Neuronal stem cell (in vitro differentiated cells): Measurements from ENCODE around the gene TMEM204.
A peak's percentile ranks its signal among the peaks of the same experiment; 100 is the strongest.

Experiments
- DNase-seq: peaks from one replicate; pipeline ENCODE4 v3.0.0-alpha.2; 2013; ENCODE audit warnings: low spot score
- H2AFZ ChIP-seq: one replicate; pipeline ENCODE4 v1.6.1; 2013; ENCODE audit warnings: mild to moderate bottlenecking, low read length, inconsistent platforms
- H2AK5ac ChIP-seq: 2 replicates; pipeline ENCODE4 v1.6.1; 2013; ENCODE audit warnings: low read depth, mild to moderate bottlenecking, inconsistent platforms, low read length, moderate library complexity, mixed read lengths
- H2BK120ac ChIP-seq: 2 replicates; pipeline ENCODE4 v1.6.1; 2013; ENCODE audit warnings: low read depth, mild to moderate bottlenecking, inconsistent platforms, low read length, moderate library complexity, mixed read lengths
- H2BK12ac ChIP-seq: one replicate; pipeline ENCODE4 v1.6.1; 2013; ENCODE audit warnings: low read length, inconsistent platforms
- H2BK15ac ChIP-seq: 2 replicates; pipeline ENCODE4 v1.6.1; 2013; ENCODE audit warnings: mild to moderate bottlenecking, low read length, inconsistent platforms, mixed read lengths
- H2BK5ac ChIP-seq: one replicate; pipeline ENCODE4 v1.6.1; 2013; ENCODE audit warnings: inconsistent platforms, mild to moderate bottlenecking, low read length, moderate library complexity
- H3K14ac ChIP-seq: one replicate; pipeline ENCODE4 v1.6.1; 2013; ENCODE audit warnings: low read length, inconsistent platforms
- H3K18ac ChIP-seq: 2 replicates; pipeline ENCODE4 v1.6.1; 2013; ENCODE audit warnings: low read length, inconsistent platforms
- H3K23ac ChIP-seq: 2 replicates; pipeline ENCODE4 v1.6.1; 2013; ENCODE audit warnings: low read depth, mild to moderate bottlenecking, mixed read lengths, low read length, inconsistent platforms; ENCODE audit not compliant: poor library complexity
- H3K27ac ChIP-seq: replicated peaks from 3 replicates; pipeline ENCODE4 v1.5.1; 2013; ENCODE audit warnings: low read length, inconsistent platforms
- H3K27me3 ChIP-seq, 3 experiments: 2 replicates each; pipeline ENCODE4 v1.6.1; 2013; ENCODE audit warnings: low read length in 3 of 3, mild to moderate bottlenecking in 2 of 3, inconsistent platforms in 1 of 3, low read depth in 1 of 3, mixed read lengths in 1 of 3, moderate library complexity in 1 of 3; ENCODE audit not compliant: control insufficient read depth in 3 of 3, insufficient read depth in 3 of 3
- H3K36me3 ChIP-seq, 2 donors: replicated peaks in 1 of 2; 2 replicates each; pipeline ENCODE4 v1.6.1; 2013; ENCODE audit warnings: low read length in 2 of 2; ENCODE audit not compliant: control insufficient read depth in 2 of 2, insufficient read depth in 2 of 2
- H3K4ac ChIP-seq: 2 replicates; pipeline ENCODE4 v1.6.1; 2013; ENCODE audit warnings: inconsistent platforms, mild to moderate bottlenecking, low read length, moderate library complexity
- H3K4me1 ChIP-seq, 2 donors: 1 replicate in 1 of 2; 2 replicates in 1 of 2; pipeline ENCODE4 v1.6.1; 2013; ENCODE audit warnings: low read length in 2 of 2, low read depth in 1 of 2; ENCODE audit not compliant: control insufficient read depth in 2 of 2, insufficient read depth in 1 of 2
- H3K4me2 ChIP-seq: one replicate; pipeline ENCODE4 v1.6.1; 2013; ENCODE audit warnings: mild to moderate bottlenecking, low read length, inconsistent platforms; ENCODE audit not compliant: insufficient read depth, poor library complexity, severe bottlenecking
- H3K4me3 ChIP-seq, 2 donors: 2 replicates each; pipeline ENCODE4 v1.5.1; 2013; ENCODE audit warnings: low read length in 2 of 2, mild to moderate bottlenecking in 2 of 2, inconsistent platforms in 1 of 2, moderate library complexity in 1 of 2
- H3K79me1 ChIP-seq: one replicate; pipeline ENCODE4 v1.6.1; 2013; ENCODE audit warnings: low read depth, mild to moderate bottlenecking, inconsistent platforms, low read length, moderate library complexity
- H3K9ac ChIP-seq: one replicate; pipeline ENCODE4 v1.6.1; 2013; ENCODE audit warnings: mild to moderate bottlenecking, low read depth, low read length, inconsistent platforms; ENCODE audit not compliant: poor library complexity
- H3K9me3 ChIP-seq, 2 donors: replicated peaks in 1 of 2; 2 replicates each; pipeline versions ENCODE3 to v1.6.1; 2013; ENCODE audit warnings: low read length in 2 of 2, mild to moderate bottlenecking in 2 of 2, inconsistent platforms in 1 of 2, low read depth in 1 of 2, mixed read lengths in 1 of 2, moderate library complexity in 1 of 2; ENCODE audit not compliant: control insufficient read depth in 2 of 2, insufficient read depth in 1 of 2
- H4K8ac ChIP-seq: one replicate; pipeline ENCODE4 v1.6.1; 2013; ENCODE audit warnings: low read depth, mild to moderate bottlenecking, inconsistent platforms, low read length, moderate library complexity
- H4K91ac ChIP-seq: one replicate; pipeline ENCODE4 v1.6.1; 2013; ENCODE audit warnings: low read length, low read depth, mild to moderate bottlenecking, inconsistent platforms; ENCODE audit not compliant: poor library complexity
- WGBS, 2 donors: extraction: QIAGEN DNeasy Blood & Tissue Kit; methylation state at CpG; one replicate each; pipeline ENCODE4 v1.1.7; 2013; ENCODE audit warnings: missing lambda C conversion rate in 2 of 2, mixed read lengths in 1 of 2; ENCODE audit not compliant: insufficient read length in 2 of 2, insufficient replicate concordance in 1 of 2; ENCODE audit errors: extremely low coverage in 2 of 2; 5-methylcytosine and 5-hydroxymethylcytosine counted together

Gene TMEM204

GRCh38 chr16:1491327-1491726 lies 42.1 kb upstream of the TMEM204 start:
- Histone ChIP-seq H3K9me3 (no peaks in the 10 kb centered on the region), H2AFZ (peak overlapping the region; percentile 65), H3K27ac (no peak overlapping the region), H3K36me3 (peaks cover 15 to 24% of the 10 kb centered on the region in 2 donors), H3K4me3 (no peak overlapping the region), H2BK12ac (peak overlapping the region; percentile 0), H2BK5ac (no peak overlapping the region), H3K23ac (no peak overlapping the region), H3K18ac (no peak overlapping the region), H2AK5ac (no peak overlapping the region), H2BK120ac (no peak overlapping the region), H2BK15ac (peak overlapping the region; percentile 2), H3K27me3 (no peaks in the 10 kb centered on the region), H4K8ac (no peak overlapping the region), H4K91ac (no peak overlapping the region), H3K14ac (no peak overlapping the region), H3K4me2 (no peak overlapping the region), H3K79me1 (peaks cover 19% of the 10 kb centered on the region), H3K4me1 (peaks cover 10 to 11% of the 10 kb centered on the region in 2 donors), H3K9ac (no peak overlapping the region), H3K4ac (no peak overlapping the region)
- no CpG with 5 or more reads among the region's 12 CpGs for WGBS, 2 donors
- no peak for DNase-seq

- WGBS, 2 donors = no CpG with 5 or more reads among the region's 23 CpGs
- no peak overlapping the region for H4K91ac ChIP-seq
- peaks cover 22 to 34% of the 10 kb centered on the region in 2 donors for H3K36me3 ChIP-seq
- H2AK5ac ChIP-seq = peak overlapping the region; percentile 9
- H3K79me1 ChIP-seq = peaks cover 19% of the 10 kb centered on the region
- no peak overlapping the region for H2BK5ac ChIP-seq
- peak overlapping the region; percentile 78 for H3K4me2 ChIP-seq
- no peak for DNase-seq
- H3K23ac ChIP-seq = no peak overlapping the region
- no peak overlapping the region for H4K8ac ChIP-seq
- peak overlapping the region in 1 of 2 donors; percentile 86 for H3K4me3 ChIP-seq
- H3K4ac ChIP-seq = no peak overlapping the region
- peaks cover 10 to 11% of the 10 kb centered on the region in 2 donors for H3K4me1 ChIP-seq
- no peak overlapping the region for H3K9ac ChIP-seq
- no peak overlapping the region for H2BK12ac ChIP-seq
- no peaks in the 10 kb centered on the region for H3K9me3 ChIP-seq
- no peaks in the 10 kb centered on the region for H3K27me3 ChIP-seq
- H3K27ac ChIP-seq = no peak overlapping the region
- H2BK15ac ChIP-seq = no peak overlapping the region
- peak overlapping the region; percentile 99 for H2AFZ ChIP-seq
- no peak overlapping the region for H2BK120ac ChIP-seq
- H3K14ac ChIP-seq = no peak overlapping the region
- H3K18ac ChIP-seq = peak overlapping the region; percentile 15
These were observed 41.2 kb upstream of the TMEM204 start for GRCh38 chr16:1492082-1492922.

GRCh38 chr16:1492923-1493745 lies 40.3 kb upstream of the TMEM204 start, which contains the start of gene TELO2:
TSS of gene TELO2 (plus strand) at chr16:1493360. CDS start at chr16:1494282, 922 bp downstream.
- Histone ChIP-seq H3K4me2 (peak within 1 kb of the TSS; percentile 79), H3K14ac (peak within 1 kb of the TSS; percentile 89), H3K9me3 (no peaks in the 10 kb centered on the region), H3K36me3 (peaks cover 23 to 40% of the 10 kb centered on the region in 2 donors), H2BK15ac (no peak within 1 kb of the TSS), H4K8ac (no peak within 1 kb of the TSS), H4K91ac (no peak within 1 kb of the TSS), H3K4me3 (peak within 1 kb of the TSS; percentile 86 to 94), H3K4ac (no peak within 1 kb of the TSS), H3K18ac (peak within 1 kb of the TSS; percentile 95), H3K27ac (peak within 1 kb of the TSS; percentile 23), H2BK120ac (no peak within 1 kb of the TSS), H2BK5ac (peak within 1 kb of the TSS; percentile 59), H2AK5ac (peak within 1 kb of the TSS; percentile 75), H3K9ac (peak within 1 kb of the TSS; percentile 79), H3K4me1 (peaks cover 10 to 11% of the 10 kb centered on the region in 2 donors), H2BK12ac (no peak within 1 kb of the TSS), H3K27me3 (no peaks in the 10 kb centered on the region), H3K23ac (peak within 1 kb of the TSS; percentile 52), H2AFZ (peak within 1 kb of the TSS; percentile 99), H3K79me1 (peaks cover 20% of the 10 kb centered on the region)
- peak; percentile 87 for DNase-seq
- no CpG with 5 or more reads among the region's 89 CpGs for WGBS, 2 donors

- no CpG with 5 or more reads among the region's 30 CpGs for WGBS, 2 donors
- peaks cover 20% of the 10 kb centered on the region for H3K79me1 ChIP-seq
- no peak overlapping the region for H4K91ac ChIP-seq
- no peak overlapping the region for H2BK15ac ChIP-seq
- H3K4me3 ChIP-seq = peak overlapping the region; percentile 86 to 94
- H2BK12ac ChIP-seq = no peak overlapping the region
- H3K4me1 ChIP-seq = peaks cover 10 to 11% of the 10 kb centered on the region in 2 donors
- peak overlapping the region; percentile 52 for H3K23ac ChIP-seq
- H2AFZ ChIP-seq = peak overlapping the region; percentile 99
- H4K8ac ChIP-seq = no peak overlapping the region
- H3K27ac ChIP-seq = no peak overlapping the region
- H3K18ac ChIP-seq = peak overlapping the region; percentile 95
- H2AK5ac ChIP-seq = peak overlapping the region; percentile 75
- H2BK5ac ChIP-seq = peak overlapping the region; percentile 59
- H3K36me3 ChIP-seq = peaks cover 23 to 46% of the 10 kb centered on the region in 2 donors
- H3K4me2 ChIP-seq = peak overlapping the region; percentile 79
- H3K27me3 ChIP-seq = no peaks in the 10 kb centered on the region
- peak overlapping the region; percentile 79 for H3K9ac ChIP-seq
- H3K14ac ChIP-seq = peak overlapping the region; percentile 89
- no peaks in the 10 kb centered on the region for H3K9me3 ChIP-seq
- no peak overlapping the region for H3K4ac ChIP-seq
- H2BK120ac ChIP-seq = no peak overlapping the region
- DNase-seq = no peak
These were observed 39.7 kb upstream of the TMEM204 start for GRCh38 chr16:1493746-1494094.
